SU-DHL-6 (cell line): ENCODE results near the gene PKDCC.

Experiments
- H2AFZ ChIP-seq: fragments of 200-600 bp; sonication (generic); 2 replicates; pipeline ENCODE4 v1.6.1; 2014; ENCODE audit warnings: low read depth, mild to moderate bottlenecking, moderate library complexity, mixed read lengths, antibody characterized with exemption, low read length; ENCODE audit not compliant: severe bottlenecking
- H3F3A ChIP-seq: fragments of 200-600 bp; shearing (Covaris generic); 2 replicates; pipeline ENCODE4 v1.6.0; 2016; ENCODE audit warnings: antibody characterized with exemption, mild to moderate bottlenecking; ENCODE audit not compliant: insufficient read depth
- H3K27ac ChIP-seq: fragments of 200-600 bp; sonication (generic); 2 replicates; pipeline ENCODE4 v1.5.1; 2016; ENCODE audit warnings: low read depth, mild to moderate bottlenecking, low read length, moderate library complexity, mixed read lengths
- H3K27me3 ChIP-seq: fragments of 200-600 bp; sonication (generic), shearing (Covaris generic); 2 replicates; pipeline ENCODE4 v1.6.0; 2014; ENCODE audit warnings: mild to moderate bottlenecking, low read length
- H3K36me3 ChIP-seq: fragments of 200-600 bp; sonication (generic); 2 replicates; pipeline ENCODE4 v1.6.1; 2014; ENCODE audit warnings: mild to moderate bottlenecking, low read length, mixed read lengths
- H3K4me2 ChIP-seq: fragments of 300-600, 200-600 bp; shearing (Covaris generic), sonication (generic); 2 replicates; pipeline ENCODE4 v1.6.0; 2014; ENCODE audit warnings: low read length, low read depth, mild to moderate bottlenecking; ENCODE audit not compliant: poor library complexity, severe bottlenecking
- H3K4me3 ChIP-seq: fragments of 200-600 bp; sonication (generic); 2 replicates; pipeline ENCODE4 v1.5.1; 2014; ENCODE audit warnings: antibody characterized with exemption, low read length, mild to moderate bottlenecking, mixed read lengths; ENCODE audit not compliant: insufficient read depth, poor library complexity, severe bottlenecking
- H3K79me2 ChIP-seq: fragments of 200-600 bp; sonication (generic); 2 replicates; pipeline ENCODE4 v1.6.1; 2014; ENCODE audit warnings: mild to moderate bottlenecking, low read length, moderate library complexity; ENCODE audit not compliant: insufficient read depth
- H3K9ac ChIP-seq: fragments of 200-600 bp; sonication (generic); 2 replicates; pipeline ENCODE4 v1.7.0; 2014; ENCODE audit warnings: mild to moderate bottlenecking, low read length
- H3K9me2 ChIP-seq: fragments of 200-600 bp; sonication (generic); replicated peaks from 2 replicates; pipeline ENCODE4 v1.6.1; 2014; ENCODE audit warnings: low read length; ENCODE audit not compliant: insufficient read depth
- H3K9me3 ChIP-seq: fragments of 200-600 bp; sonication (generic); 2 replicates; pipeline ENCODE4 v1.6.1; 2014; ENCODE audit warnings: low read length, mixed read lengths; ENCODE audit not compliant: insufficient read depth
- H4K20me1 ChIP-seq: fragments of 200-600 bp; sonication (generic); 2 replicates; pipeline ENCODE4 v1.6.1; 2014; ENCODE audit warnings: low read depth, mild to moderate bottlenecking, antibody characterized with exemption, low read length, moderate library complexity, mixed read lengths
- CTCF ChIP-seq: fragments of 200-600 bp; sonication (generic); IDR thresholded peaks from one replicate; pipeline ENCODE4 v1.5.1; 2017; ENCODE audit warnings: antibody characterized with exemption, mild to moderate bottlenecking, low read length, moderate library complexity; ENCODE audit not compliant: insufficient read depth, poor library complexity, severe bottlenecking
- EZH2phosphoT487 ChIP-seq: fragments of 200-600 bp; sonication (generic), shearing (Covaris generic); conservative IDR thresholded peaks from 2 replicates; pipeline ENCODE4 v1.6.1; 2018; ENCODE audit warnings: mild to moderate bottlenecking, antibody characterized with exemption, low read length, moderate library complexity, mixed read lengths

Gene PKDCC

GRCh38 chr2:42029171-42029570, 18.6 kb upstream of the PKDCC start:
- H3K27me3 ChIP-seq: 0 out of 2 replicates have a peak, but pooled peaks cover 2% of the 10 kb centered on the region
- H3K9me3 ChIP-seq: no peaks in the 10 kb centered on the region
- no peaks in the 10 kb centered on the region for H3K79me2 ChIP-seq
- H4K20me1 ChIP-seq: no peaks in the 10 kb centered on the region
- no peaks in the 10 kb centered on the region for H3F3A ChIP-seq
- no peaks in the 10 kb centered on the region for H3K9me2 ChIP-seq
- H3K4me2 ChIP-seq: no peak overlapping the region
- no peak overlapping the region for H3K4me3 ChIP-seq
- H2AFZ ChIP-seq: no peak overlapping the region
- H3K9ac ChIP-seq: no peak overlapping the region
- no peaks in the 10 kb centered on the region for H3K36me3 ChIP-seq
- no peak for TF ChIP-seq CTCF
- no peak for TF ChIP-seq EZH2phosphoT487
- no peak overlapping the region for H3K27ac ChIP-seq

GRCh38 chr2:42029639-42030199, 18.1 kb upstream of the PKDCC start:
- Histone ChIP-seq H3K9me2 (no peaks in the 10 kb centered on the region), H2AFZ (no peak overlapping the region), H3K4me2 (no peak overlapping the region), H3K27ac (no peak overlapping the region), H3K79me2 (no peaks in the 10 kb centered on the region), H3K27me3 (0 out of 2 replicates have a peak, but pooled peaks cover 2% of the 10 kb centered on the region), H3K4me3 (no peak overlapping the region), H3K36me3 (no peaks in the 10 kb centered on the region), H4K20me1 (no peaks in the 10 kb centered on the region), H3K9ac (no peak overlapping the region), H3F3A (no peaks in the 10 kb centered on the region), H3K9me3 (no peaks in the 10 kb centered on the region)
- no peak for TF ChIP-seq EZH2phosphoT487
- TF ChIP-seq CTCF: no peak

- Histone ChIP-seq H3K9me3 (no peaks in the 10 kb centered on the region), H4K20me1 (no peaks in the 10 kb centered on the region), H3K4me3 (no peak overlapping the region), H3K27ac (no peak overlapping the region), H3K79me2 (no peaks in the 10 kb centered on the region), H3F3A (no peaks in the 10 kb centered on the region), H2AFZ (no peak overlapping the region), H3K4me2 (no peak overlapping the region), H3K27me3 (0 out of 2 replicates have a peak, but pooled peaks cover 2% of the 10 kb centered on the region), H3K36me3 (no peaks in the 10 kb centered on the region), H3K9me2 (no peaks in the 10 kb centered on the region), H3K9ac (no peak overlapping the region)
- TF ChIP-seq CTCF (no peak), EZH2phosphoT487 (no peak)
Observed at GRCh38 chr2:42030200-42030759, 17.5 kb upstream of the PKDCC start.
